Erythroblast (primary cell): ENCODE data around the gene NISCH.

Experiments
- GATA1 ChIP-seq: IDR thresholded peaks from 2 replicates; pipeline ENCODE4 v1.6.1; 2011; ENCODE audit warnings: low read depth, mild to moderate bottlenecking, control low read depth, low read length, moderate library complexity
- POLR2A ChIP-seq: IDR thresholded peaks from 2 replicates; pipeline ENCODE4 v1.6.1; 2011; ENCODE audit warnings: mild to moderate bottlenecking, low read length

- TF ChIP-seq POLR2A (no peak), GATA1 (no peak)
Observed at GRCh38 chr3:52534281-52535183, 79.1 kb downstream of the NISCH start.
